ENCODE measurements around the gene CAMK1. TPM values are rescaled to one million over a fixed set of nuclear protein-coding genes. Genes with fewer than 3 reads are reported as not detected.

CAMK1 gene
- total RNA-seq, 1 experiment from 2014 or later: 9.7 TPM

DNA sequence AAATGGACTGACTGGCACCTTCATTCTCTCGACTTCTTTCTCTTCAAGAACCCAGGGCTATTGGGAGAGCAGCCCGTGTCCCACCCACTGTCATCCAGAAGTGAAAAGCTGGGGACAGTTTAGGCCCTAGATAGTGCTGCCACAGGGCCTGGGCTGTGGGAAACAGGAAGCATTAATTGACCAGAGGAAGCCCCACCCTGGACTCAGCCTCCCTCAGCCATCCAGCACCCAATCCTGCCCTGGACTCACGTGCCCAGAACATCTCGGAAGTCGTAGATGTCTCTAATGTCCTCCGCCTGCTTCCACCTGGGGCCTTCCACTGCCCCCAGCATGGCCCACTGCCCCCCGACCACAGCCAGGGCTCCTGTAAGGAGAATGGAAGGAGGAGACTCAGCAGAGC is 2.3 kb downstream of the CAMK1 start:
- H3K27ac ChIP-seq (ENCODE audit: low read length): no peak overlapping the region
- DNase-seq (ENCODE audit: low read depth, low spot score) (no peak), ATAC-seq (no peak)
- no peaks in the 10 kb centered on the region for H3K36me3 ChIP-seq (ENCODE audit: control insufficient read depth, insufficient read depth, low read length)
- TF ChIP-seq TCF7L2 (IDR thresholded peaks at IDR 0.05; ENCODE audit: low read depth, low read length) (no peak), POLR2AphosphoS5 (IDR thresholded peaks at IDR 0.05; ENCODE audit: low read depth, low read length) (no peak), SIN3A (IDR thresholded peaks at IDR 0.05; ENCODE audit: borderline replicate concordance, insufficient read depth, low read depth, low read length) (no peak)
- TF ChIP-seq, protein P1, sequence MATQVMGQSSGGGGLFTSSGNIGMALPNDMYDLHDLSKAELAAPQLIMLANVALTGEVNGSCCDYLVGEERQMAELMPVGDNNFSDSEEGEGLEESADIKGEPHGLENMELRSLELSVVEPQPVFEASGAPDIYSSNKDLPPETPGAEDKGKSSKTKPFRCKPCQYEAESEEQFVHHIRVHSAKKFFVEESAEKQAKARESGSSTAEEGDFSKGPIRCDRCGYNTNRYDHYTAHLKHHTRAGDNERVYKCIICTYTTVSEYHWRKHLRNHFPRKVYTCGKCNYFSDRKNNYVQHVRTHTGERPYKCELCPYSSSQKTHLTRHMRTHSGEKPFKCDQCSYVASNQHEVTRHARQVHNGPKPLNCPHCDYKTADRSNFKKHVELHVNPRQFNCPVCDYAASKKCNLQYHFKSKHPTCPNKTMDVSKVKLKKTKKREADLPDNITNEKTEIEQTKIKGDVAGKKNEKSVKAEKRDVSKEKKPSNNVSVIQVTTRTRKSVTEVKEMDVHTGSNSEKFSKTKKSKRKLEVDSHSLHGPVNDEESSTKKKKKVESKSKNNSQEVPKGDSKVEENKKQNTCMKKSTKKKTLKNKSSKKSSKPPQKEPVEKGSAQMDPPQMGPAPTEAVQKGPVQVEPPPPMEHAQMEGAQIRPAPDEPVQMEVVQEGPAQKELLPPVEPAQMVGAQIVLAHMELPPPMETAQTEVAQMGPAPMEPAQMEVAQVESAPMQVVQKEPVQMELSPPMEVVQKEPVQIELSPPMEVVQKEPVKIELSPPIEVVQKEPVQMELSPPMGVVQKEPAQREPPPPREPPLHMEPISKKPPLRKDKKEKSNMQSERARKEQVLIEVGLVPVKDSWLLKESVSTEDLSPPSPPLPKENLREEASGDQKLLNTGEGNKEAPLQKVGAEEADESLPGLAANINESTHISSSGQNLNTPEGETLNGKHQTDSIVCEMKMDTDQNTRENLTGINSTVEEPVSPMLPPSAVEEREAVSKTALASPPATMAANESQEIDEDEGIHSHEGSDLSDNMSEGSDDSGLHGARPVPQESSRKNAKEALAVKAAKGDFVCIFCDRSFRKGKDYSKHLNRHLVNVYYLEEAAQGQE (IDR thresholded peaks at IDR 0.05; ENCODE audit: insufficient read depth in 1 of 2, low read depth in 2 of 2, low read length in 1 of 2): no peak
- TF ChIP-seq, protein P2, sequence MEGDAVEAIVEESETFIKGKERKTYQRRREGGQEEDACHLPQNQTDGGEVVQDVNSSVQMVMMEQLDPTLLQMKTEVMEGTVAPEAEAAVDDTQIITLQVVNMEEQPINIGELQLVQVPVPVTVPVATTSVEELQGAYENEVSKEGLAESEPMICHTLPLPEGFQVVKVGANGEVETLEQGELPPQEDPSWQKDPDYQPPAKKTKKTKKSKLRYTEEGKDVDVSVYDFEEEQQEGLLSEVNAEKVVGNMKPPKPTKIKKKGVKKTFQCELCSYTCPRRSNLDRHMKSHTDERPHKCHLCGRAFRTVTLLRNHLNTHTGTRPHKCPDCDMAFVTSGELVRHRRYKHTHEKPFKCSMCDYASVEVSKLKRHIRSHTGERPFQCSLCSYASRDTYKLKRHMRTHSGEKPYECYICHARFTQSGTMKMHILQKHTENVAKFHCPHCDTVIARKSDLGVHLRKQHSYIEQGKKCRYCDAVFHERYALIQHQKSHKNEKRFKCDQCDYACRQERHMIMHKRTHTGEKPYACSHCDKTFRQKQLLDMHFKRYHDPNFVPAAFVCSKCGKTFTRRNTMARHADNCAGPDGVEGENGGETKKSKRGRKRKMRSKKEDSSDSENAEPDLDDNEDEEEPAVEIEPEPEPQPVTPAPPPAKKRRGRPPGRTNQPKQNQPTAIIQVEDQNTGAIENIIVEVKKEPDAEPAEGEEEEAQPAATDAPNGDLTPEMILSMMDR (IDR thresholded peaks at IDR 0.05): no peak
- no peaks in the 10 kb centered on the region for H3K9me3 ChIP-seq (ENCODE audit: control insufficient read depth, insufficient read depth, low read depth, low read length)
- H3K27me3 ChIP-seq (ENCODE audit: control insufficient read depth, insufficient read depth, low read length): no peaks in the 10 kb centered on the region
- intact Hi-C loops (cut with micrococcal nuclease; ENCODE audit: unreplicated experiment) (no loop called here), in situ Hi-C loops (cut with HindIII; ENCODE audit: low pct_unique_long_range_greater_than_20kb, low sequenced_read_pairs) (no loop called here)
- no TSS peak for BruUV-seq (replicated peaks)
- POLR2A ChIA-PET: no interaction called here
- H3K4me1 ChIP-seq (ENCODE audit: control insufficient read depth, insufficient read depth, low read length): 0 out of 2 replicates have a peak, but pooled peaks cover 3% of the 10 kb centered on the region
- H3K4me3 ChIP-seq (ENCODE audit: low read depth in 2 of 2, low read length in 2 of 2): no peak overlapping the region
- CTCF ChIA-PET: no interaction called here

DNA sequence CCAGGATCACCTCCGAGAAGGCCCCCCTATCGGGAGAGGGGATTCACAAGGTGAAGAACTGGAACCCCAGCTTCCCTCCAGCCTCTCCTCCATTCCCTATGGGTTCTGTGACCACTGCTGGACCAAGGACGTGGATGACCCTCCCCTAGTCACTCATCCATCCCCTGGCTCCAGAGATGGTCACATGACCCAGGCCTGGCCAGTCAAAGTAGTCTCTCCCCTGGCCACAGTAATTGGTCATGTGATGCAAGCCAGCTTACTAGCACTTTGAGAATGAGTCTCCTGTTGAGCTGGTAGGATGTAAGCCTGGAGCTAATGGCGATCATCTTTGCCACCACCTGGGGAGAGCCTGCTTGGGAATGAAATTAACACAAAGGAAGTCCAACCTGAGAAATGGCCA is 3.9 kb downstream of the CAMK1 start:
- no peaks in the 10 kb centered on the region for H3K9me3 ChIP-seq (ENCODE audit: control insufficient read depth, insufficient read depth, low read depth, low read length)
- H3K36me3 ChIP-seq (ENCODE audit: control insufficient read depth, insufficient read depth, low read length): no peaks in the 10 kb centered on the region
- H3K4me1 ChIP-seq (ENCODE audit: control insufficient read depth, insufficient read depth, low read length): 0 out of 2 replicates have a peak, but pooled peaks cover 3% of the 10 kb centered on the region
- in situ Hi-C loops (cut with HindIII; ENCODE audit: low pct_unique_long_range_greater_than_20kb, low sequenced_read_pairs) (no loop called here), intact Hi-C loops (cut with micrococcal nuclease; ENCODE audit: unreplicated experiment) (no loop called here)
- H3K4me3 ChIP-seq (ENCODE audit: low read depth in 2 of 2, low read length in 2 of 2): no peak overlapping the region
- BruUV-seq (replicated peaks): no TSS peak
- ChIA-PET CTCF (interaction anchor here (0.5 kb wide), 1 partner anchor 157 kb away, joined by 4 read pairs; no protein-coding TSS in a partner anchor), POLR2A (no interaction called here)
- no peak for DNase-seq (ENCODE audit: low read depth, low spot score)
- H3K27ac ChIP-seq (ENCODE audit: low read length): no peak overlapping the region
- H3K27me3 ChIP-seq (ENCODE audit: control insufficient read depth, insufficient read depth, low read length): no peaks in the 10 kb centered on the region
- TF ChIP-seq, protein P2 (IDR thresholded peaks at IDR 0.05): no peak
- ATAC-seq: no peak

All from Panc1 (cell line).